HEK293 (cell line): ENCODE measurements around the gene MRFAP1.

Experiments
- CTCF ChIA-PET: fragments of 350-600 bp; formaldehyde crosslinking; extraction: SDS; loops from one replicate; lab custom pipeline; 2021; ENCODE audit warnings: antibody characterized with exemption; lab: Yijun Ruan, JAX
- POLR2A ChIA-PET: fragments of 300-600 bp; formaldehyde crosslinking; extraction: SDS; loops from one replicate; lab custom pipeline; 2020; ENCODE audit warnings: antibody characterized with exemption, inconsistent platforms; lab: Yijun Ruan, JAX
- H3K27ac ChIP-seq: fragments of 200-500 bp; sonication (Bioruptor generic); 2 replicates; pipeline ENCODE4 v1.5.1; 2014; ENCODE audit warnings: low read depth, low read length, control low read depth, inconsistent platforms; ENCODE audit errors: extremely low read depth
- H3K36me3 ChIP-seq, 2 experiments: fragments of 200-500 bp in 1 of 2; sonication (Bioruptor generic) in 1 of 2; 1 replicate in 1 of 2; 2 replicates in 1 of 2; pipeline ENCODE4 v1.5.1; 2014 to 2017; ENCODE audit warnings: inconsistent platforms in 2 of 2, low read length in 2 of 2; ENCODE audit not compliant: control insufficient read depth in 2 of 2, insufficient read depth in 1 of 2
- H3K4me1 ChIP-seq: fragments of 200-500 bp; sonication (Bioruptor generic); 2 replicates; pipeline ENCODE4 v1.5.1; 2014; ENCODE audit warnings: mild to moderate bottlenecking, low read length, inconsistent platforms; ENCODE audit not compliant: control insufficient read depth, insufficient read depth
- H3K4me3 ChIP-seq: 2 replicates; pipeline ENCODE4 v1.5.1; 2011; ENCODE audit warnings: low read depth, mild to moderate bottlenecking, control low read depth, low read length, moderate library complexity
- H3K9me3 ChIP-seq: fragments of 200-500 bp; sonication (Bioruptor generic); 2 replicates; pipeline ENCODE4 v1.5.1; 2014; ENCODE audit warnings: low read depth, low read length, inconsistent platforms; ENCODE audit not compliant: control insufficient read depth, insufficient read depth
- ELK4 ChIP-seq: IDR thresholded peaks from 2 replicates; pipeline ENCODE4 v1.6.1; 2011; ENCODE audit warnings: mild to moderate bottlenecking, low read depth, low read length, borderline replicate concordance
- PATZ1 ChIP-seq: fragments of 450-650 bp; formaldehyde crosslinking; IDR thresholded peaks from 2 replicates; pipeline ENCODE4 v1.5.1; 2016; ENCODE audit warnings: missing biosample characterization, missing genetic modification characterization
- YY1 ChIP-seq: fragments of 450-650 bp; formaldehyde crosslinking; IDR thresholded peaks from 2 replicates; pipeline ENCODE4 v1.5.1; 2018; ENCODE audit warnings: missing biosample characterization, missing genetic modification characterization
- ZBTB11 ChIP-seq: fragments of 450-650 bp; formaldehyde crosslinking; conservative IDR thresholded peaks from 2 replicates; pipeline ENCODE4 v1.5.1; 2016; ENCODE audit warnings: low read depth, missing biosample characterization, missing genetic modification characterization
- ZNF146 ChIP-seq: fragments of 450-650 bp; formaldehyde crosslinking; IDR thresholded peaks from 2 replicates; pipeline ENCODE4 v1.5.1; 2016; ENCODE audit warnings: missing biosample characterization, missing genetic modification characterization
- ZNF366 ChIP-seq: fragments of 450-650 bp; formaldehyde crosslinking; conservative IDR thresholded peaks from 2 replicates; pipeline ENCODE4 v1.5.1; 2016; ENCODE audit warnings: missing biosample characterization, missing genetic modification characterization
- ZNF48 ChIP-seq: fragments of 450-650 bp; formaldehyde crosslinking; IDR thresholded peaks from 2 replicates; pipeline ENCODE4 v1.5.1; 2016; ENCODE audit warnings: missing biosample characterization, missing genetic modification characterization
- ZNF580 ChIP-seq: fragments of 450-650 bp; formaldehyde crosslinking; IDR thresholded peaks from 2 replicates; pipeline ENCODE4 v1.5.1; 2016; ENCODE audit warnings: missing biosample characterization, missing genetic modification characterization
- ZNF654 ChIP-seq: fragments of 450-650 bp; formaldehyde crosslinking; IDR thresholded peaks from 2 replicates; pipeline ENCODE4 v1.5.1; 2016; ENCODE audit warnings: low read depth, missing biosample characterization, missing genetic modification characterization

The MRFAP1 gene

GRCh38 chr4:6612961-6613675 is 27.4 kb upstream of the MRFAP1 start:
- Histone ChIP-seq H3K4me3 (no peak overlapping the region), H3K36me3 (peaks cover 0 to 28% of the 10 kb centered on the region in 2 experiments; a peak in 1 of 3 replicates)
- no peak for TF ChIP-seq ZNF654
- no peak for TF ChIP-seq ZBTB11 (tag by site-specific recombination)
- TF ChIP-seq, all 188 proteins: peak for 0
- Histone ChIP-seq H3K27ac (no peak overlapping the region), H3K4me1 (no peaks in the 10 kb centered on the region), H3K9me3 (no peaks in the 10 kb centered on the region)
- POLR2A ChIA-PET: interaction anchor here (0.5 to 0.6 kb wide), 2 partner anchors 12 to 39 kb away, joined by 3 to 4 read pairs; no protein-coding TSS in a partner anchor
- CTCF ChIA-PET: interaction anchor here (0.5 kb wide), 1 partner anchor 20 kb away, joined by 3 read pairs; no protein-coding TSS in a partner anchor

- H3K36me3 ChIP-seq: peaks cover 0 to 24% of the 10 kb centered on the region in 2 experiments; a peak in 1 of 3 replicates
- no peaks in the 10 kb centered on the region for H3K9me3 ChIP-seq
- no peak overlapping the region for H3K27ac ChIP-seq
- POLR2A ChIA-PET: interaction anchor here (0.5 to 0.6 kb wide), 2 partner anchors 11 to 40 kb away, joined by 3 to 4 read pairs; no protein-coding TSS in a partner anchor
- no peaks in the 10 kb centered on the region for H3K4me1 ChIP-seq
- CTCF ChIA-PET: interaction anchor here (0.5 kb wide), 2 partner anchors 19 to 1106 kb away, joined by 3 read pairs; no protein-coding TSS in a partner anchor
- TF ChIP-seq ELK4: no peak
- no peak for TF ChIP-seq ZNF580 (tag by site-specific recombination)
- TF ChIP-seq ZNF366 (tag by site-specific recombination): peak; percentile 95
- TF ChIP-seq PATZ1 (tag by site-specific recombination): no peak
- no peak for TF ChIP-seq ZNF146 (tag by site-specific recombination)
- H3K4me3 ChIP-seq: no peak overlapping the region
These were observed 26.5 kb upstream of the MRFAP1 start for GRCh38 chr4:6613676-6614651.

GRCh38 chr4:6614701-6615230 is 25.7 kb upstream of the MRFAP1 start:
- Histone ChIP-seq H3K4me3 (no peak overlapping the region), H3K9me3 (no peaks in the 10 kb centered on the region), H3K4me1 (no peaks in the 10 kb centered on the region), H3K27ac (no peak overlapping the region), H3K36me3 (peaks cover 0 to 29% of the 10 kb centered on the region in 2 experiments; a peak in 1 of 3 replicates)
- no peak for TF ChIP-seq ZNF48 (tag by site-specific recombination)
- TF ChIP-seq YY1: no peak
- CTCF ChIA-PET: interaction anchor here (0.6 kb wide), 1 partner anchor 50 kb away, joined by 3 read pairs; no protein-coding TSS in a partner anchor
- POLR2A ChIA-PET: no interaction called here
